ENCODE measurements around the gene BPIFB1.

- TF ChIP-seq YY1 (IDR thresholded peaks at IDR 0.05; ENCODE audit: insufficient read depth, insufficient read length) = no peak
- no peak for TF ChIP-seq ZNF274 (IDR thresholded peaks at IDR 0.05; ENCODE audit: low read depth, low read length)
These were observed 46.7 kb upstream of the BPIFB1 start for GRCh38 chr20:33236351-33236750.
